Prostate gland (tissue), 2 donors: ENCODE results near the gene MDFI.

Experiments
- CTCF ChIP-seq, 4 experiments: fragments of 200-600 bp in 2 of 4; fragments of 450-650 bp in 2 of 4; sonication (generic) in 2 of 4; IDR thresholded peaks; 1 replicate in 3 of 4; 2 replicates in 1 of 4; pipeline ENCODE4 v1.5.1; 2016 to 2019; ENCODE audit warnings: antibody characterized with exemption in 4 of 4, mild to moderate bottlenecking in 2 of 4, moderate library complexity in 2 of 4
- POLR2AphosphoS5 ChIP-seq: sonication (generic); formaldehyde crosslinking; IDR thresholded peaks from one replicate; pipeline ENCODE4 v1.6.1; 2017; ENCODE audit warnings: antibody characterized with exemption

GRCh38 chr6:41621802-41622201, 16.5 kb upstream of the MDFI start:
- TF ChIP-seq CTCF (IDR thresholded peaks at IDR 0.05) (no peak), POLR2AphosphoS5 (no peak)
